PC-9 (cell line): ENCODE measurements around the gene EYA3.

Source experiments
- EZH2 ChIP-seq: fragments of 200-600 bp; sonication (generic); IDR thresholded peaks from 2 replicates; pipeline ENCODE4 v1.8.0; 2017; ENCODE audit warnings: antibody characterized with exemption, low read depth
- TF ChIP-seq, protein P1 (sequence below): fragments of 200-600 bp; sonication (generic); conservative IDR thresholded peaks from 2 replicates; pipeline ENCODE4 v1.6.1; 2017; ENCODE audit warnings: mixed run types, antibody characterized with exemption, mild to moderate bottlenecking, moderate library complexity

- TF ChIP-seq, protein P1, sequence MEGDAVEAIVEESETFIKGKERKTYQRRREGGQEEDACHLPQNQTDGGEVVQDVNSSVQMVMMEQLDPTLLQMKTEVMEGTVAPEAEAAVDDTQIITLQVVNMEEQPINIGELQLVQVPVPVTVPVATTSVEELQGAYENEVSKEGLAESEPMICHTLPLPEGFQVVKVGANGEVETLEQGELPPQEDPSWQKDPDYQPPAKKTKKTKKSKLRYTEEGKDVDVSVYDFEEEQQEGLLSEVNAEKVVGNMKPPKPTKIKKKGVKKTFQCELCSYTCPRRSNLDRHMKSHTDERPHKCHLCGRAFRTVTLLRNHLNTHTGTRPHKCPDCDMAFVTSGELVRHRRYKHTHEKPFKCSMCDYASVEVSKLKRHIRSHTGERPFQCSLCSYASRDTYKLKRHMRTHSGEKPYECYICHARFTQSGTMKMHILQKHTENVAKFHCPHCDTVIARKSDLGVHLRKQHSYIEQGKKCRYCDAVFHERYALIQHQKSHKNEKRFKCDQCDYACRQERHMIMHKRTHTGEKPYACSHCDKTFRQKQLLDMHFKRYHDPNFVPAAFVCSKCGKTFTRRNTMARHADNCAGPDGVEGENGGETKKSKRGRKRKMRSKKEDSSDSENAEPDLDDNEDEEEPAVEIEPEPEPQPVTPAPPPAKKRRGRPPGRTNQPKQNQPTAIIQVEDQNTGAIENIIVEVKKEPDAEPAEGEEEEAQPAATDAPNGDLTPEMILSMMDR = no peak
- no peak for TF ChIP-seq EZH2
Measured at GRCh38 chr1:28074892-28075511, 13.4 kb downstream of the EYA3 start.
